Spinal cord (tissue), 10 donors: ENCODE results near the gene RNF38. TPM values are rescaled to one million over a fixed set of nuclear protein-coding genes. Genes with fewer than 3 reads are reported as not detected.

Experiments
- DNase-seq, 6 donors: peaks; one replicate each; pipeline versions ENCODE4 v3.0.0 to v3.0.0-alpha.2; 2013 to 2015; ENCODE audit warnings: low spot score in 6 of 6, low read depth in 4 of 6
- H3K27ac ChIP-seq: one replicate; pipeline ENCODE4 v1.5.1; 2013; ENCODE audit warnings: low read depth, low read length, control low read depth
- H3K27me3 ChIP-seq: one replicate; pipeline ENCODE4 v1.6.1; 2013; ENCODE audit warnings: low read length; ENCODE audit not compliant: control insufficient read depth, insufficient read depth
- H3K36me3 ChIP-seq: one replicate; pipeline ENCODE4 v1.6.1; 2013; ENCODE audit warnings: low read length; ENCODE audit not compliant: control insufficient read depth, insufficient read depth
- H3K4me1 ChIP-seq: one replicate; pipeline ENCODE4 v1.6.1; 2013; ENCODE audit warnings: low read length; ENCODE audit not compliant: control insufficient read depth, insufficient read depth
- H3K4me3 ChIP-seq: one replicate; pipeline ENCODE4 v1.5.1; 2013; ENCODE audit warnings: low read depth, low read length, control low read depth
- H3K9me3 ChIP-seq: one replicate; pipeline ENCODE4 v1.6.1; 2013; ENCODE audit warnings: low read length; ENCODE audit not compliant: control insufficient read depth, insufficient read depth
- WGBS: methylation state at CpG from one replicate; pipeline ENCODE4 v1.1.5; 2013; ENCODE audit warnings: missing lambda C conversion rate; ENCODE audit not compliant: insufficient coverage; 5-methylcytosine and 5-hydroxymethylcytosine counted together
- polyA plus RNA-seq, 2 donors: library from polyadenylated mRNA; unstranded; fragments of 120-200 nt; gene quantifications; one replicate each; pipeline ENCODE4 v1.2.1, GENCODE V29; 2013; ENCODE audit not compliant: insufficient read length in 2 of 2
- total RNA-seq, 2 donors: library from RNA; depleted of rRNA in 1 of 2; stranded (reverse); fragments of 120-200 nt in 1 of 2; fragments of >200 nt in 1 of 2; gene quantifications; one replicate each; pipeline versions ENCODE4 v1.2.3 to v1.2.4, GENCODE V29; 2013 to 2014
- donor health status: healthy.

Gene RNF38
- total and polyA plus RNA-seq, 4 donors, result 23.0 to 46.9 (median 36.9) TPM

DNA sequence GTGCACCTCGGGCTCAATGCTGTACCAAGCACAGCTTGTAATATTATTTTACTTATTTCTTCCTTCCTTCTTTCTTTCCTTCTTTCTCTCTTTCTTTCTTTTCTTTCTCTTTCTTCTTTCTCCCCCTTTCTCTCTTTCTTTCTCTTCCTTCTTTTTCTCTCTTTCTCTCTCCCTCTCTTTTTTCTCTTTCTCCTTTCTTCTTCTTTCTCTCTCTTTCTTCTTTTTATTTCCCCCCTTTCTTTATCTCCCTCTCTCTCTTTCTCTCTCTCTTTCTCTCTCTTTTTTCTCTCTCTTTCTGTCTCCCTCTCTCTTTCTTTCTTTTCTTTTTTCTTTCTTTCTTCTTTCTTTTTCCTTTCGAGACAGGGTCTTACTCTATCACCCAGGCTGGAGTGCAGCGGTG lies 109.1 kb downstream of the RNF38 start:
- Histone ChIP-seq H3K27me3 (no peaks in the 10 kb centered on the region), H3K27ac (no peak overlapping the region), H3K4me1 (no peaks in the 10 kb centered on the region), H3K9me3 (no peaks in the 10 kb centered on the region), H3K36me3 (no peaks in the 10 kb centered on the region), H3K4me3 (no peak overlapping the region)
- WGBS, result 93% methylated on average over 3 of the region's 3 CpGs
- no peak for DNase-seq

DNA sequence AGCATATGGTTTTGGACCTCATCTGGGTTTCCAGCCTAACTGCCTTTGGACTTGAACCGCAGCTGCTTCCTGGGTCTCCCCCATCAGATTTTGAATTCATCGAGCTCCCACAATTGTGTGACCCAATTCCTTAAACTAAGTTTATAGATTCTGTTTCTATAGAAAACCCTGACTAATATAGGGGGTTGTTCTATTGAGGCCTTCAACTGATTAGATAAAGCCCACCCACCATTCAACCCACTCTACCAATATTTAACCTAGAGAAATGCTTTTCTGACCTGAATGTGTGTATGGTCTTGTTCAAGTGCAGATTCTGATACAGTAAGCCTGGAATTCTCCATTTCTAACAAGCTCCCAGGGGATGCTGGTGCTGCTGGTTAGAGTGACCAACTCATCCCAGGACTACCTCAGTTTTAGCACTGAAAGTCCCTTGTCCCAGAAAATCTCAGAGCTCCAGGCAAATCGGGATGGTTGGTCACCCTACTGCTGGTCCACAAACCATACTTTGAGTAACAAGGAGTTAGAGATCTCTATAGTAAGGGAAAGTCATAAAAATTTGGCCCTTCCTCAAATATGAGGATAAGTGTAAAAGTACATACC lies 110.1 kb downstream of the RNF38 start:
- no peaks in the 10 kb centered on the region for H3K27me3 ChIP-seq
- DNase-seq, result no peak
- H3K4me3 ChIP-seq, result no peak overlapping the region
- no peaks in the 10 kb centered on the region for H3K9me3 ChIP-seq
- H3K27ac ChIP-seq, result no peak overlapping the region
- H3K36me3 ChIP-seq, result no peaks in the 10 kb centered on the region
- H3K4me1 ChIP-seq, result no peaks in the 10 kb centered on the region
- WGBS, result no CpG with 5 or more reads among the region's 3 CpGs

DNA sequence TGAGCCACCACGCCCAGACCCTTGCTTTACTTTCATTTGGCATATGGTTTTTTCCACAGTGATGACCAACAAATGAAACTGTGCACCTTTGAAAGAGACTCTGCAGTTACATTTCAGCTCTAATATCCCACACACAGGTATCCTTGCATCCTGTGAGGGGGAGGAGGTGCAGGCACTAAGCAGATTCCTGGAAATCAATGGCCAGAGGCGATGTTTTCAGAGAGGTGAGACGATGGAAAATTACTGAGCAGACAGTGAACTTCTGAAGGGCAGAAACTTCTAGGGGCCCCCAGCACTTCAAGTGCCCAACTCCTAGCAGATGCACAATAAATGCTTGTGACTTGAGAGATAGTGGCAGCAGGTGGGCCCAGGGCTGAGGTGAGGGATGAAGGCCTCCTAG lies 112.0 kb downstream of the RNF38 start:
- Histone ChIP-seq H3K36me3 (no peaks in the 10 kb centered on the region), H3K4me3 (no peak overlapping the region), H3K27me3 (no peaks in the 10 kb centered on the region), H3K4me1 (no peaks in the 10 kb centered on the region), H3K27ac (no peak overlapping the region), H3K9me3 (no peaks in the 10 kb centered on the region)
- 100% methylated on average over 3 of the region's 3 CpGs for WGBS
- no peak for DNase-seq

Other genes with a start within 250 kb of the RNF38 start
- gene CCIN, start 230.9 kb downstream of the RNF38 start, total RNA-seq, result under 1 TPM; 0.40 to 0.50 TPM
- gene CCIN, start 230.9 kb downstream of the RNF38 start, polyA plus RNA-seq, result under 1 TPM; 0.35 to 0.41 TPM
- gene CLTA, start 209.3 kb downstream of the RNF38 start, total RNA-seq, result 100 to 1,000 TPM; 136 to 231 TPM
- gene CLTA, start 209.3 kb downstream of the RNF38 start, polyA plus RNA-seq, result 100 to 1,000 TPM; 242 to 251 TPM
- 10 to 100 TPM; 25.2 to 30.7 TPM for gene GNE, start 141.8 kb downstream of the RNF38 start, total RNA-seq
- gene GNE, start 141.8 kb downstream of the RNF38 start, polyA plus RNA-seq, result 10 to 100 TPM; 22.4 to 25.9 TPM
- gene MELK, start 172.6 kb upstream of the RNF38 start, total RNA-seq, result 10 to 100 TPM; 11.5 to 12.6 TPM
- gene MELK, start 172.6 kb upstream of the RNF38 start, polyA plus RNA-seq, result 10 to 100 TPM in 1 of 2 donors, 1 to 10 TPM in 1; 9.8 to 12.9 TPM